Measurements from ENCODE around the gene TTF1. TPM values are rescaled to one million over a fixed set of nuclear protein-coding genes. Genes with fewer than 3 reads are reported as not detected.

Gene TTF1
- total RNA-seq, 1 donor from 2014 or later: 7.1 TPM

DNA sequence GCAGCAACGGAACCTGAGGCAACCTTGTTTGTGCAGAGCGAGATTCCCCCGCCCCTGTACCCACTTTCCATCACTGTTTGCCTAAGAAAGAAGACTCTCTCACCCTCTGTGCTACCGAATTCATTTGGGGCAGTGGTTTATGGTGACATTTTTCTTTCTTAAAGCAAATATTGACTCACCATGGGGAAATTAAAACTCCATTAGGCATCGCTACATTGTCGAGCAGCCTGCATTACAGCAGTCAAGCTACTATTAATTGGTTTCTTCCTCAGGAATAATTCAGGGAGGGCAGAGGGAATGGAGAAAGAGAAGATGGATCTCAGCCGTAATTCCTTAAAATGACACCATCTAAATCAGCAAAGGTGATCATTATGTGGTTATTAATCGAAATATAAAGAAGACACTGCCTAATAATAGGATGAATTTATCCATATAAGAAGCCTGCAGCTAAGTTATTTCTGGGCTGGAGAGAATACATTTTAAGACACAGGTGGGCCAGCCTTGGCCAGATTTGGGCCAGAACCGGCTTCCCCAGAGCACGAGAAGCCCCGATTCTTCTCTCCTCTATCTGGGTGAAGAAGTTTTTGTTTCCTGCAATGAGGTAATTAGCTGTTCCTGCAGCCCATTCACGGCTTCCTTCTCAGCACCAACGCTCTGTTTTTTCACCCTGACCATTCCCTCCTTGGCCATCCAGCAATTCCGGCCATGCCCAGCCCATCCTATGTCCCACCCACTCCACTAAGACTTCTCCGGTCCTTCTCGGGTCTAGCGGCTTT, 20.2 kb upstream of the TTF1 start:
- Histone ChIP-seq H3K4me3 (ENCODE audit: low read depth, low read length) (no peak overlapping the region), H3K27me3 (ENCODE audit: control insufficient read depth, insufficient read depth, low read length) (peaks cover 11% of the 10 kb centered on the region), H3K36me3 (ENCODE audit: control insufficient read depth, insufficient read depth, low read length) (no peaks in the 10 kb centered on the region)
- DNase-seq (ENCODE audit: low read depth) (no peak), FAIRE-seq (no peak)
- no peak for TF ChIP-seq CTCF (IDR thresholded peaks at IDR 0.05; ENCODE audit: insufficient read depth, low read length, severe bottlenecking)

GRCh38 chr9:132425675-132426062, 19.0 kb upstream of the TTF1 start:
- FAIRE-seq: no peak
- no peak for TF ChIP-seq CTCF (IDR thresholded peaks at IDR 0.05; ENCODE audit: insufficient read depth, low read length, severe bottlenecking)
- Histone ChIP-seq H3K4me3 (ENCODE audit: low read depth, low read length) (no peak overlapping the region), H3K36me3 (ENCODE audit: control insufficient read depth, insufficient read depth, low read length) (no peaks in the 10 kb centered on the region), H3K27me3 (ENCODE audit: control insufficient read depth, insufficient read depth, low read length) (peaks cover 11% of the 10 kb centered on the region)
- DNase-seq (ENCODE audit: low read depth): no peak

GRCh38 chr9:132424857-132425674, 18.4 kb upstream of the TTF1 start:
- FAIRE-seq: no peak
- TF ChIP-seq CTCF (IDR thresholded peaks at IDR 0.05; ENCODE audit: insufficient read depth, low read length, severe bottlenecking): no peak
- Histone ChIP-seq H3K36me3 (ENCODE audit: control insufficient read depth, insufficient read depth, low read length) (no peaks in the 10 kb centered on the region), H3K27me3 (ENCODE audit: control insufficient read depth, insufficient read depth, low read length) (peaks cover 11% of the 10 kb centered on the region), H3K4me3 (ENCODE audit: low read depth, low read length) (no peak overlapping the region)
- DNase-seq (ENCODE audit: low read depth): no peak

DNA sequence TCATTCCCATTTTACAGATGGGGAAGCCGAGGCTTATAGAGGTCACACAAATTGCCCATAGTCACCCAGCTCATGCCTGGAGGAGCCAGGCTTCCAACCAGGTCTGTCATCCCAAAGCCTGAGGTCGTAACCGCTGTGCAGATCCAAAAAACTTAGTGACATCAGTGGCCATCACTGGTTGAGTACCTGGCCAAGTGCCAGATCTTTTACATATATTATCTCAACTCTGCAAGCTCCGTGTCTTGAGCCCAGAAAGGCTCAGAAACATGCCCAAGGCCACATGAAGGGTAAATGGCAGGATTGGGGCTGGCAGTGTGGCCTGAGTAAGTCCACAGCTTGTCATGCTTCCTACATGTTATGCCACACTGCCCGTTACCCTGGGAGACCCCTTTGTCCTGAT, 16.9 kb upstream of the TTF1 start:
- H3K27me3 ChIP-seq (ENCODE audit: control insufficient read depth, insufficient read depth, low read length): peaks cover 11% of the 10 kb centered on the region
- no peak for FAIRE-seq
- no peak for TF ChIP-seq CTCF (IDR thresholded peaks at IDR 0.05; ENCODE audit: insufficient read depth, low read length, severe bottlenecking)

DNA sequence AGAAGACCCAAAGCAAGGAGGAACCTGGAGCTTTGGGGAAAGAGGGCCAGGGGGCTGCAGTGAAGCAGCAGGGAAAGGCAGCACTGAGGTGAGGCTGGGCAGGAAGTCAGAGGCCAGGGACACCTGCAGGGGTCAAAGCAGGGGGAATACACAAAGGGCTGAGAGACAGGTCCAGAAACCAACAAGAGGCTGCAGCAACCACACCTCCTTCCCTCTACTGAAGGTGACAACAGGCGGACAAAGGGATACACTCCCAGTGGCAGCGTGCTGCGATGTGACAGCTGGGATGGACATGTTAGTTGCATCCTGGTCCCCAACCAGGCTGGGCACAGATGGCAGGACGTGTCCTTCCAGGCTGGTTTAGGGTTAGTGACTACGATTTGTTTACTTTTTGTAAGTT, 15.9 kb upstream of the TTF1 start:
- H3K4me3 ChIP-seq (ENCODE audit: low read depth, low read length): no peak overlapping the region
- no peak for TF ChIP-seq CTCF (IDR thresholded peaks at IDR 0.05; ENCODE audit: insufficient read depth, low read length, severe bottlenecking)
- H3K36me3 ChIP-seq (ENCODE audit: control insufficient read depth, insufficient read depth, low read length): no peaks in the 10 kb centered on the region
- DNase-seq (ENCODE audit: low read depth) (no peak), FAIRE-seq (no peak)
- peaks cover 14% of the 10 kb centered on the region for H3K27me3 ChIP-seq (ENCODE audit: control insufficient read depth, insufficient read depth, low read length)

More for the DNA sequence above, 16.9 kb upstream of the TTF1 start:
- DNase-seq (ENCODE audit: low read depth): no peak
- Histone ChIP-seq H3K4me3 (ENCODE audit: low read depth, low read length) (no peak overlapping the region), H3K36me3 (ENCODE audit: control insufficient read depth, insufficient read depth, low read length) (no peaks in the 10 kb centered on the region)
